Measurements from ENCODE around the gene RNF181. TPM values are rescaled to one million over a fixed set of nuclear protein-coding genes. Genes with fewer than 3 reads are reported as not detected.
"Not testable (repeated sequence)": the region's sequence is repeated elsewhere in the genome, so short reads cannot be mapped to it uniquely, and the experiment has no call there.

The RNF181 gene
- polyA plus RNA-seq, 1 donor from 2014 or later = 206 TPM

GRCh38 chr2:85611217-85611704, 15.7 kb downstream of the RNF181 start:
- H3K27me3 Mint-ChIP-seq = no peaks in the 10 kb centered on the region
- no peaks in the 10 kb centered on the region for H3K9me3 Mint-ChIP-seq
- H3K36me3 Mint-ChIP-seq = peaks cover 1% of the 10 kb centered on the region
- peak overlapping the region; percentile 53 to 96 (median 93) for H3K27ac Mint-ChIP-seq
- H3K4me3 Mint-ChIP-seq = peak overlapping the region; percentile 95 to 98 (median 97)
- H3K4me1 Mint-ChIP-seq = peaks cover 19 to 24% (median 23%) of the 10 kb centered on the region in 3 donors

- no peaks in the 10 kb centered on the region for H3K9me3 Mint-ChIP-seq
- no peaks in the 10 kb centered on the region for H3K27me3 Mint-ChIP-seq
- peak within 1 kb of the TSS; percentile 95 to 98 (median 97) for H3K4me3 Mint-ChIP-seq
- peaks cover 1% of the 10 kb centered on the region for H3K36me3 Mint-ChIP-seq
- H3K27ac Mint-ChIP-seq = peak within 1 kb of the TSS; percentile 73 to 96 (median 93)
- peaks cover 19 to 23% (median 22%) of the 10 kb centered on the region in 3 donors for H3K4me1 Mint-ChIP-seq
These were observed 16.4 kb downstream of the RNF181 start, which contains the start of gene C2orf68 for GRCh38 chr2:85611705-85612587. TSS of gene C2orf68 (minus strand) at chr2:85612066. CDS start at chr2:85611984, 82 bp downstream.

GRCh38 chr2:85613717-85614515, 18.4 kb downstream of the RNF181 start:
- Mint-ChIP-seq H3K9me3 (no peaks in the 10 kb centered on the region), H3K4me3 (peak overlapping the region in 2 of 4 donors; percentile 33 to 100), H3K27me3 (no peaks in the 10 kb centered on the region)

GRCh38 chr2:85614757-85615156, 19.2 kb downstream of the RNF181 start:
- H3K9me3 Mint-ChIP-seq, H3K27me3 Mint-ChIP-seq, H3K36me3 Mint-ChIP-seq: not testable (repeated sequence)
- peak overlapping the region in 2 of 3 donors; percentile 47 to 99 for H3K27ac Mint-ChIP-seq
- H3K4me1 Mint-ChIP-seq = peaks cover 16 to 21% (median 17%) of the 10 kb centered on the region in 3 donors
- peak overlapping the region in 2 of 4 donors; percentile 76 to 100 for H3K4me3 Mint-ChIP-seq

More at GRCh38 chr2:85613717-85614515, 18.4 kb downstream of the RNF181 start:
- Mint-ChIP-seq H3K27ac (peak overlapping the region; percentile 39 to 99 (median 41)), H3K4me1 (peaks cover 18 to 21% (median 20%) of the 10 kb centered on the region in 3 donors), H3K36me3 (peaks cover 1% of the 10 kb centered on the region)

GRCh38 chr2:85615413-85615728, 19.8 kb downstream of the RNF181 start:
- Mint-ChIP-seq H3K9me3 (no peaks in the 10 kb centered on the region), H3K4me3 (peak overlapping the region in 3 of 4 donors; percentile 96 to 100 (median 99)), H3K27ac (peak overlapping the region; percentile 47 to 99 (median 97)), H3K4me1 (peaks cover 12 to 21% (median 17%) of the 10 kb centered on the region in 3 donors), H3K36me3 (peaks cover 1% of the 10 kb centered on the region), H3K27me3 (no peaks in the 10 kb centered on the region)

GRCh38 chr2:85617723-85618122, 22.2 kb downstream of the RNF181 start:
- H3K36me3 Mint-ChIP-seq, H3K9me3 Mint-ChIP-seq, H3K27me3 Mint-ChIP-seq: not testable (repeated sequence)
- peak overlapping the region; percentile 51 to 100 (median 98) for H3K4me3 Mint-ChIP-seq
- H3K4me1 Mint-ChIP-seq = peaks cover 11 to 12% (median 12%) of the 10 kb centered on the region in 3 donors
- H3K27ac Mint-ChIP-seq = peak overlapping the region in 2 of 3 donors; percentile 96 to 99

- H3K27me3 Mint-ChIP-seq = no peaks in the 10 kb centered on the region
- H3K27ac Mint-ChIP-seq = peak overlapping the region in 2 of 3 donors; percentile 19 to 61
- H3K36me3 Mint-ChIP-seq = peaks cover 4% of the 10 kb centered on the region
- H3K4me3 Mint-ChIP-seq = peak overlapping the region in 1 of 4 donors; percentile 6
- H3K4me1 Mint-ChIP-seq = peaks cover 11 to 12% (median 12%) of the 10 kb centered on the region in 3 donors
- H3K9me3 Mint-ChIP-seq = no peaks in the 10 kb centered on the region
These were observed 24.1 kb downstream of the RNF181 start for GRCh38 chr2:85619617-85620016.

- Mint-ChIP-seq H3K4me1 (peaks cover 5 to 9% (median 9%) of the 10 kb centered on the region in 3 donors), H3K9me3 (no peaks in the 10 kb centered on the region), H3K4me3 (peak overlapping the region in 1 of 4 donors; percentile 16), H3K27ac (peak overlapping the region in 1 of 3 donors; percentile 40), H3K27me3 (no peaks in the 10 kb centered on the region), H3K36me3 (peaks cover 3% of the 10 kb centered on the region)
These were observed 25.8 kb downstream of the RNF181 start for GRCh38 chr2:85621338-85621737.

GRCh38 chr2:85623991-85624390, 28.4 kb downstream of the RNF181 start:
- Mint-ChIP-seq H3K4me3 (no peak overlapping the region), H3K9me3 (no peaks in the 10 kb centered on the region), H3K36me3 (peaks cover 3% of the 10 kb centered on the region), H3K27me3 (no peaks in the 10 kb centered on the region), H3K27ac (peak overlapping the region in 1 of 3 donors; percentile 19), H3K4me1 (peaks cover 3 to 12% (median 7%) of the 10 kb centered on the region in 3 donors)

- H3K4me3 Mint-ChIP-seq = peak overlapping the region in 2 of 4 donors; percentile 9 to 46
- no peaks in the 10 kb centered on the region for H3K9me3 Mint-ChIP-seq
- peaks cover 4% of the 10 kb centered on the region for H3K36me3 Mint-ChIP-seq
- H3K27ac Mint-ChIP-seq = peak overlapping the region in 2 of 3 donors; percentile 21 to 92
- H3K27me3 Mint-ChIP-seq = no peaks in the 10 kb centered on the region
- peaks cover 4 to 16% (median 12%) of the 10 kb centered on the region in 3 donors for H3K4me1 Mint-ChIP-seq
These were observed 33.1 kb downstream of the RNF181 start for GRCh38 chr2:85628658-85629057.

- Mint-ChIP-seq H3K27me3 (no peaks in the 10 kb centered on the region), H3K27ac (no peak overlapping the region), H3K36me3 (peaks cover 4% of the 10 kb centered on the region), H3K4me3 (peak overlapping the region in 1 of 4 donors; percentile 60), H3K9me3 (no peaks in the 10 kb centered on the region), H3K4me1 (peaks cover 4 to 21% (median 20%) of the 10 kb centered on the region in 3 donors)
These were observed 35.8 kb downstream of the RNF181 start for GRCh38 chr2:85631316-85631715.

GRCh38 chr2:85635011-85635410, 39.5 kb downstream of the RNF181 start:
- Mint-ChIP-seq H3K4me1 (peaks cover 5 to 13% (median 9%) of the 10 kb centered on the region in 3 donors), H3K4me3 (no peak overlapping the region), H3K36me3 (peaks cover 5% of the 10 kb centered on the region), H3K9me3 (no peaks in the 10 kb centered on the region), H3K27me3 (no peaks in the 10 kb centered on the region), H3K27ac (no peak overlapping the region)

GRCh38 chr2:85635636-85636035, 40.1 kb downstream of the RNF181 start:
- Mint-ChIP-seq H3K36me3 (peaks cover 5% of the 10 kb centered on the region), H3K4me1 (peaks cover 5 to 13% (median 9%) of the 10 kb centered on the region in 3 donors), H3K9me3 (no peaks in the 10 kb centered on the region), H3K4me3 (no peak overlapping the region), H3K27ac (no peak overlapping the region), H3K27me3 (no peaks in the 10 kb centered on the region)

GRCh38 chr2:85642725-85643124, 47.2 kb downstream of the RNF181 start:
- Mint-ChIP-seq H3K9me3 (no peaks in the 10 kb centered on the region), H3K27ac (peak overlapping the region in 1 of 3 donors; percentile 39), H3K4me3 (peak overlapping the region in 1 of 4 donors; percentile 52), H3K27me3 (no peaks in the 10 kb centered on the region), H3K36me3 (peaks cover 2% of the 10 kb centered on the region), H3K4me1 (peaks cover 5 to 10% (median 6%) of the 10 kb centered on the region in 3 donors)

Data from IgD-negative memory B cell (primary cell).